ENCODE measurements around the gene CAMK2G.
"Not testable (repeated sequence)": the region's sequence is repeated elsewhere in the genome, so short reads cannot be mapped to it uniquely, and the experiment has no call there.

Gene CAMK2G

GRCh38 chr10:73790886-73791625, 83.3 kb downstream of the CAMK2G start:
- no peak for TF ChIP-seq CTCF (IDR thresholded peaks at IDR 0.05; ENCODE audit: insufficient read depth, low read depth, low read length, missing control alignments)
- no peak for DNase-seq (ENCODE audit: low read depth)
- H3K4me3 ChIP-seq (ENCODE audit: low read length) = no peak overlapping the region

- TF ChIP-seq CTCF (IDR thresholded peaks at IDR 0.05; ENCODE audit: insufficient read depth, low read depth, low read length, missing control alignments) = no peak
- no peak overlapping the region for H3K4me3 ChIP-seq (ENCODE audit: low read length)
- DNase-seq (ENCODE audit: low read depth) = no peak
Observed at GRCh38 chr10:73789659-73790055, 84.7 kb downstream of the CAMK2G start.

- no peak overlapping the region for H3K4me3 ChIP-seq (ENCODE audit: low read length)
- no peak for TF ChIP-seq CTCF (IDR thresholded peaks at IDR 0.05; ENCODE audit: insufficient read depth, low read depth, low read length, missing control alignments)
- no peak for DNase-seq (ENCODE audit: low read depth)
Observed at GRCh38 chr10:73788864-73789658, 85.3 kb downstream of the CAMK2G start.

GRCh38 chr10:73787031-73787800, 87.1 kb downstream of the CAMK2G start:
- DNase-seq (ENCODE audit: low read depth); H3K4me3 ChIP-seq (ENCODE audit: low read length): not testable (repeated sequence)

GRCh38 chr10:73786512-73786885, 87.9 kb downstream of the CAMK2G start:
- no peak for TF ChIP-seq CTCF (IDR thresholded peaks at IDR 0.05; ENCODE audit: insufficient read depth, low read depth, low read length, missing control alignments)
- H3K4me3 ChIP-seq (ENCODE audit: low read length) = peak overlapping the region; percentile 88
- DNase-seq (ENCODE audit: low read depth) = no peak

- DNase-seq (ENCODE audit: low read depth) = peak; percentile 73
- peak overlapping the region; percentile 88 for H3K4me3 ChIP-seq (ENCODE audit: low read length)
- no peak for TF ChIP-seq CTCF (IDR thresholded peaks at IDR 0.05; ENCODE audit: insufficient read depth, low read depth, low read length, missing control alignments)
Observed at GRCh38 chr10:73785721-73786511, 88.4 kb downstream of the CAMK2G start.
